Occipital lobe (tissue), 2 donors: ENCODE results near the gene CEP162. TPM values are rescaled to one million over a fixed set of nuclear protein-coding genes. Genes with fewer than 3 reads are reported as not detected.
"Not testable (repeated sequence)": the region's sequence is repeated elsewhere in the genome, so short reads cannot be mapped to it uniquely, and the experiment has no call there.

ENCODE experiments used
- DNase-seq: peaks from one replicate; lab custom pipeline; 2025; lab: John Stamatoyannopoulos, UW
- total RNA-seq: library from RNA; depleted of rRNA; stranded (reverse); fragments of >200 nt; gene quantifications from one replicate; pipeline ENCODE4 v1.2.3, GENCODE V29; 2014

The CEP162 gene
- 49.4 TPM for total RNA-seq

GRCh38 chr6:84227434-84228197 lies at the start of gene CEP162:
Gene CEP162, minus strand, starts transcription at chr6:84227643. Its CDS starts 1,250 bp downstream, at chr6:84226393.
- DNase-seq = peak; percentile 89

GRCh38 chr6:84274856-84275255 lies 47.4 kb upstream of the CEP162 start:
- no peak for DNase-seq

- DNase-seq = no peak
These were observed 45.8 kb upstream of the CEP162 start for GRCh38 chr6:84273048-84273809.

GRCh38 chr6:84272298-84272697 lies 44.9 kb upstream of the CEP162 start:
- no peak for DNase-seq

GRCh38 chr6:84271061-84271716 lies 43.7 kb upstream of the CEP162 start:
- no peak for DNase-seq

GRCh38 chr6:84269947-84270733 lies 42.7 kb upstream of the CEP162 start:
- DNase-seq = no peak

- no peak for DNase-seq
These were observed 41.3 kb upstream of the CEP162 start for GRCh38 chr6:84268781-84269180.

GRCh38 chr6:84263557-84263956 lies 36.1 kb upstream of the CEP162 start:
- DNase-seq = no peak

GRCh38 chr6:84260926-84261325 lies 33.5 kb upstream of the CEP162 start:
- DNase-seq = no peak

GRCh38 chr6:84260196-84260595 lies 32.8 kb upstream of the CEP162 start:
- no peak for DNase-seq

- DNase-seq = no peak
These were observed 31.4 kb upstream of the CEP162 start for GRCh38 chr6:84258866-84259265.

- DNase-seq = no peak
These were observed 30.8 kb upstream of the CEP162 start for GRCh38 chr6:84258268-84258667.

GRCh38 chr6:84255641-84256040 lies 28.2 kb upstream of the CEP162 start:
- DNase-seq = no peak

- no peak for DNase-seq
These were observed 25.9 kb upstream of the CEP162 start for GRCh38 chr6:84253380-84253779.

- no peak for DNase-seq
These were observed 24.6 kb upstream of the CEP162 start for GRCh38 chr6:84251891-84252539.

- DNase-seq = no peak
These were observed 22.3 kb upstream of the CEP162 start for GRCh38 chr6:84249724-84250123.

GRCh38 chr6:84244416-84245081 lies 17.1 kb upstream of the CEP162 start:
- not testable (repeated sequence) for DNase-seq

GRCh38 chr6:84243240-84243639 lies 15.8 kb upstream of the CEP162 start:
- DNase-seq = no peak

- no peak for DNase-seq
These were observed 14.8 kb upstream of the CEP162 start for GRCh38 chr6:84242265-84242664.

- DNase-seq = no peak
These were observed 728 bp upstream of the CEP162 start for GRCh38 chr6:84228198-84228543.

GRCh38 chr6:84227044-84227433 lies 404 bp downstream of the CEP162 start:
- DNase-seq = no peak
